HCT116 (cell line): ENCODE results near the gene RBM12. TPM values are rescaled to one million over a fixed set of nuclear protein-coding genes. Genes with fewer than 3 reads are reported as not detected.

Experiments used
- ATAC-seq: fragments of 200-7000 bp; cut with Tn5 transposase; 2 replicates; pipeline ENCODE4 v1.9.1; 2020; ENCODE audit warnings: mild to moderate bottlenecking, moderate library complexity
- BruUV-seq: library from RNA; stranded (reverse); fragments of 400-500 nt; replicated peaks from 2 replicates; lab custom pipeline; 2021; lab: Mats Ljungman, UMichigan
- CTCF ChIA-PET: fragments of 300-600 bp; sonication (Branson Sonifier 250); formaldehyde crosslinking; loops from one replicate; lab custom pipeline; 2021; ENCODE audit warnings: antibody characterized with exemption; lab: Charles Lee
- POLR2A ChIA-PET: fragments of 300-600, 350-600 bp; sonication (Branson Sonifier 250); formaldehyde crosslinking; loops from one replicate; lab custom pipeline; 2021; ENCODE audit warnings: antibody characterized with exemption; lab: Charles Lee
- RAD21 ChIA-PET, 2 experiments: fragments of 300-600 bp; sonication (Branson Sonifier 250); formaldehyde crosslinking; loops; one replicate each; lab custom pipeline; 2023; ENCODE audit warnings: low total read pairs in 2 of 2; ENCODE audit not compliant: uncharacterized antibody in 2 of 2, unreplicated experiment in 2 of 2, low non-redundant PET in 1 of 2; lab: Charles Lee
- DNase-seq: peaks from one replicate; pipeline ENCODE4 v3.0.0-alpha.2; 2010; ENCODE audit warnings: low read depth, low spot score
- H2AFZ ChIP-seq: fragments of 200-600 bp; shearing (Covaris generic), sonication (generic); 2 replicates; pipeline ENCODE4 v1.6.1; 2017; ENCODE audit warnings: low read depth, mixed run types, mixed read lengths, antibody characterized with exemption, low read length; ENCODE audit not compliant: poor library complexity, severe bottlenecking
- H3K27ac ChIP-seq: 2 replicates; pipeline ENCODE4 v1.5.1; 2012; ENCODE audit warnings: low read depth, low read length
- H3K27me3 ChIP-seq: fragments of 200-600 bp; sonication (generic); 2 replicates; pipeline ENCODE4 v1.6.1; 2016; ENCODE audit warnings: mixed run types, low read length, mixed read lengths; ENCODE audit not compliant: insufficient read depth
- H3K36me3 ChIP-seq, 2 experiments: fragments of 200-500 bp in 1 of 2; fragments of 200-600 bp in 1 of 2; sonication (Bioruptor generic) in 1 of 2; sonication (generic) in 1 of 2; 2 replicates each; pipeline versions ENCODE4 v1.5.1 to v1.6.1; 2014 to 2016; ENCODE audit warnings: low read length in 2 of 2, inconsistent platforms in 1 of 2, mixed read lengths in 1 of 2, mixed run types in 1 of 2; ENCODE audit not compliant: insufficient read depth in 2 of 2, control insufficient read depth in 1 of 2
- H3K4me1 ChIP-seq, 2 experiments: fragments of 200-600 bp in 1 of 2; sonication (generic) in 1 of 2; 2 replicates each; pipeline versions ENCODE4 v1.5.1 to v1.6.1; 2012 to 2017; ENCODE audit warnings: low read length in 2 of 2, inconsistent platforms in 1 of 2, mild to moderate bottlenecking in 1 of 2, mixed read lengths in 1 of 2, mixed run types in 1 of 2, moderate library complexity in 1 of 2; ENCODE audit not compliant: insufficient read depth in 2 of 2, control insufficient read depth in 1 of 2
- H3K4me2 ChIP-seq: fragments of 200-600 bp; sonication (generic); 2 replicates; pipeline ENCODE4 v1.6.1; 2017; ENCODE audit warnings: mixed run types, low read length, mixed read lengths
- H3K4me3 ChIP-seq, 2 experiments: fragments of 200-600 bp in 1 of 2; sonication (generic) in 1 of 2; replicated peaks in 1 of 2; 2 replicates each; pipeline ENCODE4 v1.5.1; 2011 to 2016; ENCODE audit warnings: low read length in 2 of 2, control low read depth in 1 of 2, low read depth in 1 of 2, mild to moderate bottlenecking in 1 of 2, mixed read lengths in 1 of 2, mixed run types in 1 of 2
- H3K79me2 ChIP-seq: fragments of 200-600 bp; sonication (generic); 2 replicates; pipeline ENCODE4 v1.6.1; 2017; ENCODE audit warnings: mild to moderate bottlenecking, mixed run types, low read length, moderate library complexity, mixed read lengths; ENCODE audit not compliant: insufficient read depth
- H3K9ac ChIP-seq: fragments of 200-600 bp; sonication (generic); 2 replicates; pipeline ENCODE4 v1.6.1; 2016; ENCODE audit warnings: low read length, mixed read lengths
- H3K9me2 ChIP-seq: fragments of 200-600 bp; sonication (generic), shearing (Covaris generic); 2 replicates; pipeline ENCODE4 v1.6.1; 2017; ENCODE audit warnings: mixed run types, mild to moderate bottlenecking, moderate library complexity; ENCODE audit not compliant: insufficient read depth
- H3K9me3 ChIP-seq, 2 experiments: fragments of 200-500 bp in 1 of 2; fragments of 200-600 bp in 1 of 2; sonication (Bioruptor generic) in 1 of 2; sonication (generic) in 1 of 2; 2 replicates each; pipeline ENCODE4 v1.6.1; 2014 to 2017; ENCODE audit warnings: low read length in 2 of 2, mixed read lengths in 2 of 2, inconsistent platforms in 1 of 2, low read depth in 1 of 2, mild to moderate bottlenecking in 1 of 2, mixed run types in 1 of 2, moderate library complexity in 1 of 2; ENCODE audit not compliant: control insufficient read depth in 1 of 2, insufficient read depth in 1 of 2
- H4K20me1 ChIP-seq: fragments of 200-600 bp; sonication (generic), shearing (Covaris generic); 2 replicates; pipeline ENCODE4 v1.6.1; 2017; ENCODE audit warnings: mixed run types, mild to moderate bottlenecking, moderate library complexity; ENCODE audit not compliant: insufficient read depth
- CTCF ChIP-seq, 3 experiments: fragments of 200-600 bp in 1 of 3; sonication (generic) in 1 of 3; IDR thresholded peaks in 2 of 3; conservative IDR thresholded peaks in 1 of 3; 2 replicates each; pipeline ENCODE4 v1.5.1; 2012 to 2017; ENCODE audit warnings: low read depth in 2 of 3, low read length in 2 of 3, antibody characterized with exemption in 1 of 3, borderline replicate concordance in 1 of 3, control low read depth in 1 of 3, mild to moderate bottlenecking in 1 of 3, mixed read lengths in 1 of 3, mixed run types in 1 of 3, moderate library complexity in 1 of 3; ENCODE audit not compliant: insufficient read depth in 1 of 3
- FOSL1 ChIP-seq: IDR thresholded peaks from 2 replicates; pipeline ENCODE4 v1.6.1; 2012; ENCODE audit warnings: low read depth
- POLR2AphosphoS5 ChIP-seq: IDR thresholded peaks from 2 replicates; pipeline ENCODE4 v1.6.1; 2011; ENCODE audit warnings: mild to moderate bottlenecking, low read depth, low read length, moderate library complexity
- TCF7L2 ChIP-seq: IDR thresholded peaks from 2 replicates; pipeline ENCODE4 v1.7.0; 2011; ENCODE audit warnings: borderline replicate concordance, inconsistent platforms; ENCODE audit not compliant: insufficient read depth, insufficient read length; ENCODE audit errors: extremely low read depth
- ZFX ChIP-seq: fragments of 450-650 bp; IDR thresholded peaks from 2 replicates; pipeline ENCODE4 v1.6.1; 2017
- intact Hi-C: fragments of 100-400 bp; cut with micrococcal nuclease; formaldehyde crosslinking; loops from 2 replicates; pipeline ENCODE4 v1.10.0; 2022
- total RNA-seq: library from RNA; stranded (reverse); gene quantifications from one replicate; pipeline ENCODE4 v1.2.1, GENCODE V29; 2021; ENCODE audit not compliant: unreplicated experiment

The RBM12 gene
- total RNA-seq, 1 experiment from 2014 or later = 110 TPM

GRCh38 chr20:35615667-35616464 lies 48.8 kb downstream of the RBM12 start, which contains the start of gene SPAG4:
Gene SPAG4 (plus strand): TSS chr20:35615829. CDS start chr20:35616004, 175 bp downstream.
- no peaks in the 10 kb centered on the region for H3K36me3 ChIP-seq

More at GRCh38 chr20:35615667-35616464, 48.8 kb downstream of the RBM12 start, which contains the start of gene SPAG4:
- no TSS peak for BruUV-seq
- H3K27ac ChIP-seq = peak within 1 kb of the TSS; percentile 93
- TF ChIP-seq POLR2AphosphoS5 = peak; percentile 84
- peak; percentile 30 for TF ChIP-seq TCF7L2
- peak; percentile 75; the same call in 1 of the 2 replicates for TF ChIP-seq ZFX
- TF ChIP-seq CTCF (IDR thresholded peaks at IDR 0.05 in 2 of 3, conservative IDR thresholded peaks at IDR 0.05 in 1 of 3; ENCODE audit: borderline replicate concordance in 1 of 3, insufficient read depth in 1 of 3, low read depth in 2 of 3, low read length in 2 of 3) = no peak
- no peak for TF ChIP-seq FOSL1
- H3K4me1 ChIP-seq = peaks cover 19 to 48% of the 10 kb centered on the region in 2 experiments
- CTCF ChIA-PET = interaction anchor here (0.8 kb wide), 1 partner anchor 339 kb away, joined by 4 read pairs; the partner anchor contains the start of gene SCAND1
- no peaks in the 10 kb centered on the region for H3K9me3 ChIP-seq
- H3K4me3 ChIP-seq = peak within 1 kb of the TSS; percentile 63 to 70
- H3K9ac ChIP-seq = peak within 1 kb of the TSS; percentile 72
- 0 out of 2 replicates have a peak, but pooled peaks cover 5% of the 10 kb centered on the region for H3K79me2 ChIP-seq
- POLR2A ChIA-PET = interaction anchor here (0.7 to 1.5 kb wide), 5 partner anchors 8 to 161 kb away, joined by 3 to 6 read pairs (median 3); partner anchors contain the start of genes CEP250 and RBM39
- H3K27me3 ChIP-seq = no peaks in the 10 kb centered on the region
- no peaks in the 10 kb centered on the region for H3K9me2 ChIP-seq
- intact Hi-C loops = loop anchor here (5.0 kb wide), 1 partner anchor 74 kb away; the partner anchor contains the start of gene ERGIC3
- peak; percentile 83 for ATAC-seq
- RAD21 ChIA-PET = no interaction called here
- no peak for DNase-seq
- H3K4me2 ChIP-seq = peak within 1 kb of the TSS; percentile 98
- H2AFZ ChIP-seq = peak within 1 kb of the TSS; percentile 4
- H4K20me1 ChIP-seq = no peaks in the 10 kb centered on the region
